Cardiac muscle cell (in vitro differentiated cells and primary cell): ENCODE measurements around the gene DRD3. TPM values are rescaled to one million over a fixed set of nuclear protein-coding genes. Genes with fewer than 3 reads are reported as not detected.

Source experiments
- DNase-seq, 2 donors: peaks; one replicate each; pipeline versions ENCODE4 v3.0.0 to v3.0.0-alpha.2; 2010 to 2017; ENCODE audit warnings: low read depth in 1 of 2, low spot score in 1 of 2
- H3K27ac ChIP-seq: fragments of 200-600 bp; sonication (generic); 2 replicates; pipeline ENCODE4 v1.5.1; 2016
- H3K27me3 ChIP-seq: fragments of 200-600 bp; sonication (generic); 2 replicates; pipeline ENCODE4 v1.6.0; 2016; ENCODE audit warnings: control low read depth
- H3K36me3 ChIP-seq: fragments of 200-600 bp; sonication (generic); 2 replicates; pipeline ENCODE4 v1.5.1; 2016; ENCODE audit warnings: control low read depth
- H3K4me1 ChIP-seq: fragments of 200-600 bp; sonication (generic); 2 replicates; pipeline ENCODE4 v1.8.1; 2017; ENCODE audit warnings: low read depth, mild to moderate bottlenecking, mixed run types
- H3K4me3 ChIP-seq: fragments of 200-600 bp; sonication (generic); 2 replicates; pipeline ENCODE4 v1.5.1; 2016; ENCODE audit warnings: mild to moderate bottlenecking
- H3K9me3 ChIP-seq: fragments of 200-600 bp; sonication (generic); 2 replicates; pipeline ENCODE4 v1.5.1; 2017; ENCODE audit warnings: low read depth, mild to moderate bottlenecking, control low read depth
- CTCF ChIP-seq: IDR thresholded peaks from 2 replicates; pipeline ENCODE4 v1.5.1; 2012; ENCODE audit warnings: low read depth, mild to moderate bottlenecking, low read length
- polyA plus RNA-seq: library from polyadenylated mRNA; unstranded; fragments of >200 nt; fragmentation: Nextera tagmentation; extraction: Ambion mirVana; gene quantifications from 2 replicates; pipeline ENCODE4 v1.2.1, GENCODE V29; 2016
- total RNA-seq: library from RNA; depleted of rRNA; stranded (reverse); fragments of >200 nt; gene quantifications from 2 replicates; pipeline ENCODE4 v1.2.3, GENCODE V29; 2016

Gene DRD3
- total and polyA plus RNA-seq, 2 experiments from 2014 or later: 0.51 TPM; not detected in 1

- H3K9me3 ChIP-seq: no peaks in the 10 kb centered on the region
- no peak overlapping the region for H3K27ac ChIP-seq
- TF ChIP-seq CTCF: peak; percentile 96
- peak; percentile 88 to 90 for DNase-seq
- no peaks in the 10 kb centered on the region for H3K36me3 ChIP-seq
- H3K4me3 ChIP-seq: peak overlapping the region; percentile 30
- H3K27me3 ChIP-seq: no peaks in the 10 kb centered on the region
- no peaks in the 10 kb centered on the region for H3K4me1 ChIP-seq
Observed at GRCh38 chr3:114152519-114153151, 26.2 kb downstream of the DRD3 start.

- Histone ChIP-seq H3K9me3 (no peaks in the 10 kb centered on the region), H3K4me3 (no peak overlapping the region), H3K27me3 (no peaks in the 10 kb centered on the region), H3K4me1 (no peaks in the 10 kb centered on the region), H3K36me3 (no peaks in the 10 kb centered on the region), H3K27ac (no peak overlapping the region)
- no peak for TF ChIP-seq CTCF
- no peak for DNase-seq
Observed at GRCh38 chr3:114151091-114151490, 27.8 kb downstream of the DRD3 start.

DNA sequence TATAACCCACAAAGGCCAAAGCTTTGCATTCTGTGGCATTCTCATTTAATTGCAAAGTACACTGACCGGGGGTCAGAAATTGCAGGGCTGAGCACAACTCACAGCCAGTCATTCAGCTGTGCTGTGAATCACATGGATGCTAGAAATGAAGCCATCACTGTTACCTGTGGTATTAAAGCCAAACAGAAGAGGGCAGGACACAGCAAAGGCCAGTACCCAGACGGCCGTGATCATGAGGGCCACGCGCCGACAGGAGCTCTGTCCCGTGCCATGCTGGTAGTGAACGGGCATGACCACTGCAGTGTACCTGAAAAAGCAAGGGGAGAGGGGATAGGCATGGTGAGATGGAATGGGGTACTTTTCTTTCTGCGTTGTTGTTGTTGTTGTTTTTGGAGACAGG, 31.6 kb downstream of the DRD3 start:
- Histone ChIP-seq H3K9me3 (no peaks in the 10 kb centered on the region), H3K27me3 (no peaks in the 10 kb centered on the region), H3K27ac (no peak overlapping the region), H3K36me3 (no peaks in the 10 kb centered on the region), H3K4me3 (no peak overlapping the region), H3K4me1 (no peaks in the 10 kb centered on the region)
- DNase-seq: no peak
- TF ChIP-seq CTCF: no peak

- H3K27me3 ChIP-seq: no peaks in the 10 kb centered on the region
- no peaks in the 10 kb centered on the region for H3K4me1 ChIP-seq
- no peak overlapping the region for H3K4me3 ChIP-seq
- H3K9me3 ChIP-seq: no peaks in the 10 kb centered on the region
- H3K36me3 ChIP-seq: no peaks in the 10 kb centered on the region
- no peak for TF ChIP-seq CTCF
- no peak overlapping the region for H3K27ac ChIP-seq
- peak in 1 of 2 donors; percentile 95 for DNase-seq
Observed at GRCh38 chr3:114144909-114145688, 33.8 kb downstream of the DRD3 start.

- no peaks in the 10 kb centered on the region for H3K27me3 ChIP-seq
- H3K4me3 ChIP-seq: no peak overlapping the region
- no peaks in the 10 kb centered on the region for H3K4me1 ChIP-seq
- no peaks in the 10 kb centered on the region for H3K9me3 ChIP-seq
- TF ChIP-seq CTCF: no peak
- peak in 1 of 2 donors; percentile 24 for DNase-seq
- H3K27ac ChIP-seq: no peak overlapping the region
- H3K36me3 ChIP-seq: no peaks in the 10 kb centered on the region
Observed at GRCh38 chr3:114143817-114144216, 35.0 kb downstream of the DRD3 start.
